ENCODE results near the gene KCND3.

The KCND3 gene

GRCh38 chr1:111908011-111908621 is 81.4 kb downstream of the KCND3 start:
- no peak for TF ChIP-seq FOXP2 (optimal IDR thresholded peaks at IDR 0.05; ENCODE audit: control extremely low read depth, extremely low read length, insufficient read depth)
- DNase-seq (ENCODE audit: low read depth, low spot score): no peak
- no peaks in the 10 kb centered on the region for H3K9me3 ChIP-seq (ENCODE audit: low read depth, low read length)
- no peaks in the 10 kb centered on the region for H3K36me3 ChIP-seq (ENCODE audit: insufficient read depth, low read length)
- H3K27ac ChIP-seq: no peak overlapping the region
- H3K9ac ChIP-seq (ENCODE audit: insufficient read length): no peak overlapping the region
- H3K4me3 ChIP-seq: no peak overlapping the region

DNA sequence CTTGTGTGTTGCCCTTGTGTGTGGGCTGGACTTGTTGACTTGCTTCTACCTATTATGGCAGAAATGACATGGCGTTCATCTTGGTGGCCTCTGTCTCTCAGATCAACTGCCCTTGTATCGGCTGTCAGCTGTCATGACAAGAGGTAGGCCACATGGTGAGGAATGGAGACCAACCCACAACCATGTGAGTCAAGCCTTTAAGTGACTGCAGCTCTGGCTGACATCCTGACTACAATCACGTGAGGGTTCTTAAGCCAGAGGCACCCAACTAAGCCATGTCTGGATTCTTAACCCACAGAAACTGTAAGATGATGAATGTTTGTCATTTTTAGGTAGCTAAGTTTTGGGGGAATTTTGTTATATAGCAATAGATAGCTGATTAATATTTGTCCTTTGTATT is 82.1 kb downstream of the KCND3 start:
- no peak overlapping the region for H3K4me3 ChIP-seq
- H3K27ac ChIP-seq: no peak overlapping the region
- TF ChIP-seq EZH2 (IDR thresholded peaks at IDR 0.05) (no peak), POLR2AphosphoS5 (IDR thresholded peaks at IDR 0.05; ENCODE audit: borderline replicate concordance, low read depth, low read length) (no peak), FOXP2 (optimal IDR thresholded peaks at IDR 0.05; ENCODE audit: control extremely low read depth, extremely low read length, insufficient read depth) (no peak)
- no peak overlapping the region for H3K9ac ChIP-seq (ENCODE audit: insufficient read length)
- DNase-seq (ENCODE audit: low read depth, low spot score): no peak
- no peaks in the 10 kb centered on the region for H3K9me3 ChIP-seq (ENCODE audit: low read depth, low read length)
- no peaks in the 10 kb centered on the region for H3K36me3 ChIP-seq (ENCODE audit: insufficient read depth, low read length)

GRCh38 chr1:111906816-111907215 is 82.7 kb downstream of the KCND3 start:
- no peak overlapping the region for H3K9ac ChIP-seq (ENCODE audit: insufficient read length)
- TF ChIP-seq EZH2 (IDR thresholded peaks at IDR 0.05) (no peak), POLR2AphosphoS5 (IDR thresholded peaks at IDR 0.05; ENCODE audit: borderline replicate concordance, low read depth, low read length) (no peak), FOXP2 (optimal IDR thresholded peaks at IDR 0.05; ENCODE audit: control extremely low read depth, extremely low read length, insufficient read depth) (no peak)
- no peak overlapping the region for H3K27ac ChIP-seq
- H3K9me3 ChIP-seq (ENCODE audit: low read depth, low read length): no peaks in the 10 kb centered on the region
- H3K36me3 ChIP-seq (ENCODE audit: insufficient read depth, low read length): no peaks in the 10 kb centered on the region
- DNase-seq (ENCODE audit: low read depth, low spot score): no peak
- no peak overlapping the region for H3K4me3 ChIP-seq

- no peak for DNase-seq (ENCODE audit: low read depth, low spot score)
- no peak overlapping the region for H3K4me3 ChIP-seq
- TF ChIP-seq POLR2AphosphoS5 (IDR thresholded peaks at IDR 0.05; ENCODE audit: borderline replicate concordance, low read depth, low read length) (no peak), EZH2 (IDR thresholded peaks at IDR 0.05) (no peak), FOXP2 (optimal IDR thresholded peaks at IDR 0.05; ENCODE audit: control extremely low read depth, extremely low read length, insufficient read depth) (no peak)
- no peak overlapping the region for H3K9ac ChIP-seq (ENCODE audit: insufficient read length)
- H3K36me3 ChIP-seq (ENCODE audit: insufficient read depth, low read length): no peaks in the 10 kb centered on the region
- no peaks in the 10 kb centered on the region for H3K9me3 ChIP-seq (ENCODE audit: low read depth, low read length)
- H3K27ac ChIP-seq: no peak overlapping the region
These were observed 83.4 kb downstream of the KCND3 start for GRCh38 chr1:111906111-111906510.

- Histone ChIP-seq H3K36me3 (ENCODE audit: insufficient read depth, low read length) (no peaks in the 10 kb centered on the region), H3K4me3 (no peak overlapping the region), H3K27ac (no peak overlapping the region), H3K9ac (ENCODE audit: insufficient read length) (no peak overlapping the region), H3K9me3 (ENCODE audit: low read depth, low read length) (no peaks in the 10 kb centered on the region)
- TF ChIP-seq EZH2 (IDR thresholded peaks at IDR 0.05) (no peak), FOXP2 (optimal IDR thresholded peaks at IDR 0.05; ENCODE audit: control extremely low read depth, extremely low read length, insufficient read depth) (no peak), POLR2AphosphoS5 (IDR thresholded peaks at IDR 0.05; ENCODE audit: borderline replicate concordance, low read depth, low read length) (no peak)
- no peak for DNase-seq (ENCODE audit: low read depth, low spot score)
These were observed 84.8 kb downstream of the KCND3 start for GRCh38 chr1:111904478-111905218.

GRCh38 chr1:111903871-111904449 is 85.5 kb downstream of the KCND3 start:
- no peak overlapping the region for H3K9ac ChIP-seq (ENCODE audit: insufficient read length)
- no peaks in the 10 kb centered on the region for H3K9me3 ChIP-seq (ENCODE audit: low read depth, low read length)
- no peak for TF ChIP-seq FOXP2 (optimal IDR thresholded peaks at IDR 0.05; ENCODE audit: control extremely low read depth, extremely low read length, insufficient read depth)
- no peak for TF ChIP-seq EZH2 (IDR thresholded peaks at IDR 0.05)
- no peak for TF ChIP-seq POLR2AphosphoS5 (IDR thresholded peaks at IDR 0.05; ENCODE audit: borderline replicate concordance, low read depth, low read length)
- H3K4me3 ChIP-seq: no peak overlapping the region
- no peaks in the 10 kb centered on the region for H3K36me3 ChIP-seq (ENCODE audit: insufficient read depth, low read length)
- H3K27ac ChIP-seq: no peak overlapping the region
- no peak for DNase-seq (ENCODE audit: low read depth, low spot score)

DNA sequence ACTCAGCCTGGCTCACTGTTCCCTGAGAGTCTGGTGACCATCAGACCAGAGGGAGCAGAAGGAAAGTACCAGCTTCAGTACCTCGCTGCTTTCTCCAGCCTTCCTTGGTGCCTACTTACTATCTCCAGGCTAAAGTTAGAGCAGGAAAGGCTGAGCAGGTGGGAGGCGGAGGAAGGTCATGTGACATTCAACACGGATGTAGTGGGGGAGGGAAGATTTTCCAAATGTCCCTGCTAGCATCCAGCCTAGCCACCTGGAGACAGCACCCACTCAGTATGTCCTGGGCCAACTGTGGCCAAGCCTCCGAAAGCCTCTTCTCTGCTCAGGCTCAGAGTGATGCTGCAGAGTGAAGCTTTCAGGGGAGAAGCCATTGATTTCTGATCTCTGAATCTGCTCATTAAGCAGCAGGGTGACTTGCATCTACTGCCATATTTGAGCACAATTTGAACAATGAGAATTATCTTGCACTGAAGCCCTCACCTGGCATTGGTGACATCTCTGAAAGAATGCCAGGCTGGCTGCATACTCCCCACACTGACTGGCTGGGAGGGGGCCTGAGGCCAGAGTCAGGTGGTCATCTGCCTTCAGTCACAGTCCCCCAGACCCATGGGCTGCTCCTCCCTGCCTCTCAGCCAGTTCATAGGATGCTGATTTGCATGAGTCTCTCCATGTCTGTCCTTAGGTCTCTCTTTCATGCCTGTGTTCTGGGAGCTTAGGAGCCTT is 86.2 kb downstream of the KCND3 start:
- no peaks in the 10 kb centered on the region for H3K9me3 ChIP-seq (ENCODE audit: low read depth, low read length)
- no peak overlapping the region for H3K9ac ChIP-seq (ENCODE audit: insufficient read length)
- TF ChIP-seq FOXP2 (optimal IDR thresholded peaks at IDR 0.05; ENCODE audit: control extremely low read depth, extremely low read length, insufficient read depth): no peak
- no peak for TF ChIP-seq POLR2AphosphoS5 (IDR thresholded peaks at IDR 0.05; ENCODE audit: borderline replicate concordance, low read depth, low read length)
- TF ChIP-seq EZH2 (IDR thresholded peaks at IDR 0.05): no peak
- no peak for DNase-seq (ENCODE audit: low read depth, low spot score)
- no peak overlapping the region for H3K27ac ChIP-seq
- H3K4me3 ChIP-seq: no peak overlapping the region
- no peaks in the 10 kb centered on the region for H3K36me3 ChIP-seq (ENCODE audit: insufficient read depth, low read length)

DNA sequence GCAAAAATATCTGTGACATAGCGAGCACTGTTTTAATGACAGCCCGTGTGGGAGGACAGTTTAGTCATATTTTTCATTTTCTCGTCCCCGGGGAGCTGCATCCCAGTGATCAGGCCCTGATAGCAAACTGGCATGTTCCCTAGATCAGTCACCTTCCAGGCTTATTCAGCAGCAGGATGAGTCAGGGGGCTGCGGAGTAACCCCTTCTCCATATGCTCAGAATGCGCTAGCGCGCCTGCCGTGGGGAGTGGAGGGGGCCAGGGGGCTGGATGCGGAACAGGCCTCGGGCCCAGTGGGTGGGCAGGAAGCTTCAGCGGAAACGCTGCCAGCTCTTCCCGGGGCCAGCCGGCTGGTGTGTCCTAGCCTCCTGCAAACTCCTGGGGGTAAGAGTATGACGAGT is 94.0 kb downstream of the KCND3 start:
- TF ChIP-seq EZH2 (IDR thresholded peaks at IDR 0.05): no peak
- no peak for TF ChIP-seq FOXP2 (optimal IDR thresholded peaks at IDR 0.05; ENCODE audit: control extremely low read depth, extremely low read length, insufficient read depth)
- TF ChIP-seq POLR2AphosphoS5 (IDR thresholded peaks at IDR 0.05; ENCODE audit: borderline replicate concordance, low read depth, low read length): no peak
- no peak for DNase-seq (ENCODE audit: low read depth, low spot score)
- Histone ChIP-seq H3K36me3 (ENCODE audit: insufficient read depth, low read length) (no peaks in the 10 kb centered on the region), H3K27ac (no peak overlapping the region), H3K4me3 (no peak overlapping the region), H3K9ac (ENCODE audit: insufficient read length) (no peak overlapping the region), H3K9me3 (ENCODE audit: low read depth, low read length) (no peaks in the 10 kb centered on the region)

Measured in SK-N-MC (cell line).